MM.1S (cell line): ENCODE results near the gene PGAM2.

ENCODE experiments used
- DNase-seq: peaks from one replicate; pipeline ENCODE4 v3.0.0-alpha.2; 2015
- H2AFZ ChIP-seq: fragments of 300-600 bp; sonication (generic); 2 replicates; pipeline ENCODE4 v1.6.0; 2016; ENCODE audit warnings: antibody characterized with exemption, low read length
- H3F3A ChIP-seq: fragments of 300-600 bp; sonication (generic); 2 replicates; pipeline ENCODE4 v1.6.1; 2016; ENCODE audit warnings: mild to moderate bottlenecking, antibody characterized with exemption, low read length, moderate library complexity, mixed read lengths; ENCODE audit not compliant: insufficient read depth
- H3K27ac ChIP-seq: fragments of 300-600 bp; sonication (generic); 2 replicates; pipeline ENCODE4 v1.5.1; 2016; ENCODE audit warnings: mild to moderate bottlenecking, low read length
- H3K27me3 ChIP-seq: fragments of 300-600 bp; sonication (generic); replicated peaks from 2 replicates; pipeline ENCODE4 v1.6.0; 2016; ENCODE audit warnings: low read length; ENCODE audit not compliant: insufficient read depth
- H3K36me3 ChIP-seq: fragments of 300-600 bp; sonication (generic); replicated peaks from 2 replicates; pipeline ENCODE4 v1.6.1; 2016; ENCODE audit warnings: mild to moderate bottlenecking, low read length, mixed read lengths; ENCODE audit not compliant: insufficient read depth
- H3K4me1 ChIP-seq: fragments of 300-600 bp; sonication (generic); 2 replicates; pipeline ENCODE4 v1.6.1; 2016; ENCODE audit warnings: low read length, mixed read lengths
- H3K4me2 ChIP-seq: fragments of 300-600 bp; sonication (generic); 2 replicates; pipeline ENCODE4 v1.6.0; 2016; ENCODE audit warnings: low read depth, low read length
- H3K4me3 ChIP-seq: fragments of 300-600 bp; sonication (generic); 2 replicates; pipeline ENCODE4 v1.5.1; 2016; ENCODE audit warnings: low read length, mixed read lengths
- H3K79me2 ChIP-seq: fragments of 300-600 bp; sonication (generic); 2 replicates; pipeline ENCODE4 v1.6.1; 2016; ENCODE audit warnings: mixed run types, low read length, mixed read lengths
- H3K9ac ChIP-seq: fragments of 300-600 bp; sonication (generic); 2 replicates; pipeline ENCODE4 v1.6.1; 2016; ENCODE audit warnings: low read length, mixed read lengths
- H3K9me2 ChIP-seq: fragments of 300-600 bp; sonication (generic); replicated peaks from 2 replicates; pipeline ENCODE4 v1.6.1; 2016; ENCODE audit warnings: mild to moderate bottlenecking, low read length, mixed read lengths; ENCODE audit not compliant: insufficient read depth
- H3K9me3 ChIP-seq: fragments of 300-600 bp; sonication (generic); replicated peaks from 2 replicates; pipeline ENCODE4 v1.6.1; 2016; ENCODE audit warnings: mild to moderate bottlenecking, low read length, mixed read lengths; ENCODE audit not compliant: insufficient read depth
- H4K20me1 ChIP-seq: fragments of 300-600 bp; sonication (generic); 2 replicates; pipeline ENCODE4 v1.6.1; 2016; ENCODE audit warnings: mild to moderate bottlenecking, low read length, moderate library complexity, mixed read lengths; ENCODE audit not compliant: insufficient read depth
- EZH2 ChIP-seq: fragments of 300-600 bp; sonication (generic); optimal IDR thresholded peaks from 2 replicates; pipeline ENCODE3; 2017; ENCODE audit warnings: low read depth, mild to moderate bottlenecking, antibody characterized with exemption, low read length, mixed read lengths
- EZH2phosphoT487 ChIP-seq: fragments of 300-600 bp; sonication (generic); IDR thresholded peaks from 2 replicates; pipeline ENCODE4 v1.6.1; 2018; ENCODE audit warnings: antibody characterized with exemption, low read length
- TF ChIP-seq, protein P1 (sequence below): fragments of 300-600 bp; sonication (generic); IDR thresholded peaks from 2 replicates; pipeline ENCODE4 v1.5.1; 2016; ENCODE audit warnings: antibody characterized with exemption, low read length, mixed read lengths

Gene PGAM2

DNA sequence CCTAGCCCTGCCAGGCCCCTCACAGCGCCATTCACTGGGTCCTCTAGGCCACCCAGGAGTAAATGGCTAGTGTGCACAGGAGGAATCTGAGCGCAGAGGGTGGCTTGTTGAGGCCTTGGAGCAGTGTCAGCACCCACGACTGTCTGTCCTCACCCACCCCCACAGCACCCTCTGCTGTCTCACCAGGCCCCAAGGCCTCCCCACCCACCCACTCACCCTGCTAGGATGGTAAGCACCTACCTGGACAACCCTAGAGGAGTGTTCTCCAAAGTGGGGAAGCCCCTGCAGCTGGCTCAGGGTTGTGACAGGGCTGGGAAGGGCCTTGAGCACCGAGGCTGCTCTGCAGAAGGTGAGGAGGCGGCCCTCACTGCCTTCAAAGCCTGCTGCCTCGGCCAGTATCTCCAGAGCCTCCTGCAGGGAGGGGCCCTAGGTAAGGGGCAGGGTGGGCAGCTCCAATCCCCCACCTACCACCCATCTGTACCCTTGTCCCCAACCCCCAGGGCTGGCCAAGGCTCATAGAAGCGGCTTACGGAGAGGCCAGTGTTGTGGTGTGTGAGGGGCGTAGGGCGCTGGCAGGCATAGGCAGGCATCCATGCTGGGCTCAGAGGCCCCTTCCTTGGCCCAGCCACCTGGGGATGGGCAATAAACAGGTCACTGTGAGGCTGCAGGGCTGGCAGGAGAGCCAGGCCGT, 14.1 kb upstream of the PGAM2 start:
- Histone ChIP-seq H3K36me3 (no peaks in the 10 kb centered on the region), H3K4me3 (no peak overlapping the region), H3K9ac (no peak overlapping the region), H3K79me2 (peaks cover 9% of the 10 kb centered on the region; the same call in 1 of the 2 replicates), H4K20me1 (no peaks in the 10 kb centered on the region), H3K4me2 (no peak overlapping the region), H3K9me2 (no peaks in the 10 kb centered on the region), H3K27me3 (0 out of 2 replicates have a peak, but pooled peaks cover 4% of the 10 kb centered on the region), H3K27ac (no peak overlapping the region), H3F3A (peaks cover 9% of the 10 kb centered on the region), H2AFZ (no peak overlapping the region), H3K9me3 (no peaks in the 10 kb centered on the region), H3K4me1 (no peaks in the 10 kb centered on the region)
- TF ChIP-seq, protein P1, sequence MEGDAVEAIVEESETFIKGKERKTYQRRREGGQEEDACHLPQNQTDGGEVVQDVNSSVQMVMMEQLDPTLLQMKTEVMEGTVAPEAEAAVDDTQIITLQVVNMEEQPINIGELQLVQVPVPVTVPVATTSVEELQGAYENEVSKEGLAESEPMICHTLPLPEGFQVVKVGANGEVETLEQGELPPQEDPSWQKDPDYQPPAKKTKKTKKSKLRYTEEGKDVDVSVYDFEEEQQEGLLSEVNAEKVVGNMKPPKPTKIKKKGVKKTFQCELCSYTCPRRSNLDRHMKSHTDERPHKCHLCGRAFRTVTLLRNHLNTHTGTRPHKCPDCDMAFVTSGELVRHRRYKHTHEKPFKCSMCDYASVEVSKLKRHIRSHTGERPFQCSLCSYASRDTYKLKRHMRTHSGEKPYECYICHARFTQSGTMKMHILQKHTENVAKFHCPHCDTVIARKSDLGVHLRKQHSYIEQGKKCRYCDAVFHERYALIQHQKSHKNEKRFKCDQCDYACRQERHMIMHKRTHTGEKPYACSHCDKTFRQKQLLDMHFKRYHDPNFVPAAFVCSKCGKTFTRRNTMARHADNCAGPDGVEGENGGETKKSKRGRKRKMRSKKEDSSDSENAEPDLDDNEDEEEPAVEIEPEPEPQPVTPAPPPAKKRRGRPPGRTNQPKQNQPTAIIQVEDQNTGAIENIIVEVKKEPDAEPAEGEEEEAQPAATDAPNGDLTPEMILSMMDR: no peak
- TF ChIP-seq EZH2 (no peak), EZH2phosphoT487 (no peak)
- no peak for DNase-seq

DNA sequence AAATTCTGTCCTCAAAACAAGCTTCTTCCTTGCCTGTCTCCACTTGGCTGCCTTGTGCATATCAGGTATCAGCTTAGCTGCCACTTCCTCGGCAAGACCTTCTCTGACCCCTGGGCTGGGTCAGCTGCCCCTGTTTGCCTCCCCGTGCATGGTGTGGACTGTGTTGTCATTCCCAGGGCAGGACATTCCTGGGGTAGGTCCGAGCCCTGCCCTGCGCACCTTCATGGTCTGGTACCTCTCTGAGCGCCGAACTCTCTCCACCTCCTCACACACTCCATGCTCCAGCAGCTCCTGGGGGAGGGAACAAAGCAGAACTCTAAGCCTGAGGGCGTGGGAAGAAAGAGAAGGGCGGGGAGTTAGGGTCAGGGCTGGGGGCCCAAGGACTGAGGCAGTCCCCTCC, 13.2 kb upstream of the PGAM2 start:
- Histone ChIP-seq H3K27ac (no peak overlapping the region), H2AFZ (no peak overlapping the region), H3K79me2 (peaks cover 9% of the 10 kb centered on the region; the same call in 1 of the 2 replicates), H3K9me3 (no peaks in the 10 kb centered on the region), H3K27me3 (0 out of 2 replicates have a peak, but pooled peaks cover 4% of the 10 kb centered on the region), H3K9me2 (no peaks in the 10 kb centered on the region), H4K20me1 (no peaks in the 10 kb centered on the region), H3K36me3 (no peaks in the 10 kb centered on the region), H3K9ac (no peak overlapping the region), H3F3A (peaks cover 9% of the 10 kb centered on the region), H3K4me3 (no peak overlapping the region), H3K4me2 (no peak overlapping the region), H3K4me1 (no peaks in the 10 kb centered on the region)
- DNase-seq: no peak
- no peak for TF ChIP-seq EZH2
- TF ChIP-seq, protein P1: no peak
- TF ChIP-seq EZH2phosphoT487: no peak

DNA sequence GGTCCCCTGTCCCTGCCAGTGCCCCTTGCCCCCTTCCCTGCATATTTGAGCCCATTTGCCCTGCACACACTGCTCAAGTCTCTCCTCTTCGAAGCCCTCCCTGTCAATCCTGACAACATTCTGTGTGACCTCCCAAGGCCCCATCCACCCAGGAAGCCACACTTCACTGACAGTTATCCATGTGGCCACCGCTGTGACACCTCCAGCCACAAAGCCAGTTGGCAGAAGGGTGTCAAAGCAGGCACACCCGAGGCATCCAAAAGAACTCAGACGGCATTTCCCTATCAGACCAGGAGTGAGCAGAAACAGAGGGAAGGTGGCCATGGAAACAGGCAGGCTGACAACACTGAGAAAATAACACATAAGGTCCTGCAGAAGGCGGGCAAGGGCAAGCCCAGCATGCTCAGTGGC, 12.3 kb upstream of the PGAM2 start:
- H3F3A ChIP-seq: peaks cover 9% of the 10 kb centered on the region
- H3K79me2 ChIP-seq: peaks cover 9% of the 10 kb centered on the region; the same call in 1 of the 2 replicates
- H3K4me2 ChIP-seq: no peak overlapping the region
- H3K36me3 ChIP-seq: no peaks in the 10 kb centered on the region
- H2AFZ ChIP-seq: no peak overlapping the region
- H4K20me1 ChIP-seq: no peaks in the 10 kb centered on the region
- no peak overlapping the region for H3K27ac ChIP-seq
- no peak overlapping the region for H3K9ac ChIP-seq
- TF ChIP-seq EZH2: no peak
- TF ChIP-seq EZH2phosphoT487: no peak
- TF ChIP-seq, protein P1: no peak
- no peaks in the 10 kb centered on the region for H3K4me1 ChIP-seq
- no peak overlapping the region for H3K4me3 ChIP-seq
- H3K27me3 ChIP-seq: no peaks in the 10 kb centered on the region
- no peaks in the 10 kb centered on the region for H3K9me2 ChIP-seq
- no peaks in the 10 kb centered on the region for H3K9me3 ChIP-seq
- DNase-seq: no peak
